ENCODE data around the gene PDE1C.
"Not testable (repeated sequence)": the region's sequence is repeated elsewhere in the genome, so short reads cannot be mapped to it uniquely, and the experiment has no call there.

Gene PDE1C

GRCh38 chr7:32070406-32071360 lies at the start of gene PDE1C:
Gene PDE1C (minus strand): TSS chr7:32070407.
- no peak for DNase-seq (ENCODE audit: extremely low read depth in 1 of 2, low read depth in 1 of 2)

GRCh38 chr7:32119790-32120196 lies 49.6 kb upstream of the PDE1C start:
- DNase-seq (ENCODE audit: extremely low read depth in 1 of 2, low read depth in 1 of 2) = no peak

- no peak for DNase-seq (ENCODE audit: extremely low read depth in 1 of 2, low read depth in 1 of 2)
These were observed 47.6 kb upstream of the PDE1C start for GRCh38 chr7:32117837-32118236.

GRCh38 chr7:32116436-32116835 lies 46.2 kb upstream of the PDE1C start:
- DNase-seq (ENCODE audit: extremely low read depth in 1 of 2, low read depth in 1 of 2) = no peak

GRCh38 chr7:32115831-32116230 lies 45.6 kb upstream of the PDE1C start:
- DNase-seq (ENCODE audit: extremely low read depth in 1 of 2, low read depth in 1 of 2) = no peak

GRCh38 chr7:32108651-32109050 lies 38.4 kb upstream of the PDE1C start:
- no peak for DNase-seq (ENCODE audit: extremely low read depth in 1 of 2, low read depth in 1 of 2)

- no peak for DNase-seq (ENCODE audit: extremely low read depth in 1 of 2, low read depth in 1 of 2)
These were observed 34.6 kb upstream of the PDE1C start for GRCh38 chr7:32104766-32105165.

GRCh38 chr7:32103361-32103760 lies 33.2 kb upstream of the PDE1C start:
- DNase-seq (ENCODE audit: extremely low read depth in 1 of 2, low read depth in 1 of 2) = no peak

GRCh38 chr7:32102432-32102873 lies 32.2 kb upstream of the PDE1C start:
- no peak for DNase-seq (ENCODE audit: extremely low read depth in 1 of 2, low read depth in 1 of 2)

- no peak for DNase-seq (ENCODE audit: extremely low read depth in 1 of 2, low read depth in 1 of 2)
These were observed 30.2 kb upstream of the PDE1C start for GRCh38 chr7:32100407-32100907.

GRCh38 chr7:32094516-32094915 lies 24.3 kb upstream of the PDE1C start:
- DNase-seq (ENCODE audit: extremely low read depth in 1 of 2, low read depth in 1 of 2) = no peak

GRCh38 chr7:32093415-32094408 lies 23.5 kb upstream of the PDE1C start:
- DNase-seq (ENCODE audit: extremely low read depth in 1 of 2, low read depth in 1 of 2) = no peak

- no peak for DNase-seq (ENCODE audit: extremely low read depth in 1 of 2, low read depth in 1 of 2)
These were observed 22.1 kb upstream of the PDE1C start for GRCh38 chr7:32092346-32092745.

GRCh38 chr7:32091608-32092210 lies 21.5 kb upstream of the PDE1C start:
- DNase-seq (ENCODE audit: extremely low read depth in 1 of 2, low read depth in 1 of 2) = no peak

GRCh38 chr7:32089678-32090077 lies 19.5 kb upstream of the PDE1C start:
- DNase-seq (ENCODE audit: extremely low read depth in 1 of 2, low read depth in 1 of 2) = no peak

GRCh38 chr7:32089256-32089655 lies 19.0 kb upstream of the PDE1C start:
- DNase-seq (ENCODE audit: extremely low read depth in 1 of 2, low read depth in 1 of 2) = no peak

- DNase-seq (ENCODE audit: extremely low read depth in 1 of 2, low read depth in 1 of 2) = no peak
These were observed 18.3 kb upstream of the PDE1C start for GRCh38 chr7:32088451-32088881.

- DNase-seq (ENCODE audit: extremely low read depth in 1 of 2, low read depth in 1 of 2) = no peak
These were observed 9.3 kb upstream of the PDE1C start for GRCh38 chr7:32079510-32079909.

GRCh38 chr7:32078824-32079223 lies 8.6 kb upstream of the PDE1C start:
- DNase-seq (ENCODE audit: extremely low read depth in 1 of 2, low read depth in 1 of 2) = no peak

- no peak for DNase-seq (ENCODE audit: extremely low read depth in 1 of 2, low read depth in 1 of 2)
These were observed 7.6 kb upstream of the PDE1C start for GRCh38 chr7:32077806-32078205.

GRCh38 chr7:32076802-32077201 lies 6.6 kb upstream of the PDE1C start:
- DNase-seq (ENCODE audit: extremely low read depth in 1 of 2, low read depth in 1 of 2) = not testable (repeated sequence)
